NCI-H1105 treated with DMSO at 0.1 percent for 48 hours (cell line): ENCODE measurements around the gene ITGA6.

Source experiments
- DNase-seq: peaks from one replicate; lab custom pipeline; 2025; lab: John Stamatoyannopoulos, UW

ITGA6 gene

DNA sequence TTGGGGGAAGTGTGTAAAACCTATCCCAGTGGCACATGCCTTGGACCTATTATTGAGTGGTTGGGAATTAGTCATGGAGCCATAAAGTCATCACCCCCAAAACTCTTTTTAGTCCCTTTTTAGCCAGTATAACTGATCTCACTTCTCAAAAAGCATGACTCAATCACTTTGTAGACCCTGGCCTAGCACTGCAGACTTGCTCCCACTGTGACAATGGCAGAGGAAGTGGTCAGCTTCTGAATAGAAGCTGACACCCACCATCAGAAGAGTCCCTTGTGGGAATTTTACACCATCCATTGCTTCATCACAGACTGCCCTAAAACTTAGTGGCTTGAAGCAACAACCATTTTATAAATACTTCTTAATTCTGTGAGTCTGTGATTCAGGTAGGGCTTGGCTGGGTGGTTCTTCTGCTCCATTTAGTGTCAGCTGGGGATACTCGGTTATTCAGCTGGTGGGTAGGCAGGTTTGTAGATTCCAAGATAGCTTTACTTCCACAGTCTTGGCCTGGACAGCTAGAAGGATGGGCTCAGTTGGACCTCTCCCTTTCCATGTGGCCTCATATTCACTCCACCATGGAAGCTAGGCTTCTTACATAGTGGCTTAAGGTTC lies 10.8 kb upstream of the ITGA6 start:
- no peak for DNase-seq

DNA sequence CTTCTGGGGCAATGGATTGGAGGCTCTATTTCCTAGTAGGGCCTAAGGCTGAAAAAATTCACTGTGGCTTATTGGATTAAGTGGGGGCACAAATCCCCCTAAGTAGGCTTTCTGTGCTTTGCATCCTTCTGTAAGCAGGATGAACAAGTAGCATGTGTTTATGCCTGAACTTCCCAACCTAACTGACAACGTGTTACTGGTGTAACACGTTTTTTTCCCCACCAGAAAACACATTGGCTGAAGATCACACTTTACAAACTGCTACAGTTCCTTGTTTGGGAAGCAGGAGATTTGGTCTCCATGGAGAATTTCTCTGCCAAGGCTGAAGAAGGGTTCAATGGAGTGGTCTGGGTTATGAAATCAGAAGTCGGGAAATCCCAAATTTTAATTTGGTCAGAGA lies 7.2 kb upstream of the ITGA6 start:
- no peak for DNase-seq

DNA sequence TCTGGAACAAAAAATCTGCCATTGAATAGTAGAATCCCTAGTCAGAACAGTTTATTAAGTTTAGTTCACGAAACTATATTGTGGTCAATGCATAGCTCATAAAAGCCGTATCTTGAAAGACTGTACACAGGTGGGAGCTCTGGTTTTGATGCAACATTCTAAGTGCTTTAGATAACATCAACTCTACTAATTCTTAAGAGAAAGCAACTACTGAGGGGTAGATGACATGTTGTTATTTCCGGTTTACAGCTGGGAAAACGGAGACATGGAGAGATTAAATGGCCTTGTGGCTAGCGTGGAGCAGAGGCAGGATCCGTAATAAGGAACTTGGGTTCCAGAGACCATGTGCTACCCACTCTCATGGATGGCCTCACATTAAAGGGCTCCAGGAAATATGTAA lies 4.2 kb upstream of the ITGA6 start:
- no peak for DNase-seq

DNA sequence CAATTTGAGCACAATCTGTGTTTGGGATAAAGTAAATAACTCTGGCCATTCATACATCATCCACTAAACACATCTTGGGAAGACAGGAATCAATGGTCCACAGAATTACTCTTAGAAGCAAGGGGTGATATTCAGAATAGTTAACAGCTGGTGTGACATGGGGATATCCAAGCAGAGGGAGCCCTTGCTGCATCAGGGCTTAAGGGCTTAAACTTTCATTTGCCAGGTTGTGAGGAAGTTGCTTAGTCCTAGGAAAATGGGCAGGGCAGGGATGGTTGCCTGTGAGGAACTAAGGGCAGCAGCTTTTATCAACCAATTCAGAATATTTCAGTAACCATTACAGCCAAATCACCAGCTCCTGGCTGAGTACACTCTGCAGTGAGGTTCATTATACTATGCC lies 2.0 kb upstream of the ITGA6 start:
- no peak for DNase-seq

DNA sequence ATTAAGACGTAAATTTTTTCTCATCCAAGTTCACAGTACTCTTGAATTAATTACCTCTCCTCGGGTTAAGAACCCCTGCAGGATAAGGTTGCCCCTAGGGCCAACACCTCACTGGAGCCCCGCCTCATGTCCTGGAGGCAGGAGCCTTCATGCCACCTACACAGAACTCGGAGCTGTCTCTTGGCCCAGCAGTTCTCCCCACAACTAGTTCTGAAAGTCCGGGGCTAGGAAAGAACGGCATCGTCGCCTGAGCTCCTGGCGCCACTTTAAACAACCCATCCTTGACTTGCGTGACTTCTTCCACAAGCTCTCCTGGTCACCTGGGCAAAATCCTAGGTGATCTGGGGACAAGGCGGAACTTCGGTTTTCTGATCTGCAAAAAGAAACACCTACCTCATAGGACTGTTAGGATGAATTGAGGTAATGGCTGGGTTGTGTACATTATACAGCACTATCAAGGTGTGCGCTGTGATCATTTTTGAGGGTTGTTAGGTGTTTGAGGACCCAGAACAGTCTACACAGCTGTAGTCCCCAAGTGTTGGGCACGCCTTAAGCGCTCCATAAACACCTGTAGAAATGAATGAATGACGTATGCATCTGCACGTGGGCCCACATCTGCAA lies 641 bp upstream of the ITGA6 start:
- DNase-seq = no peak

DNA sequence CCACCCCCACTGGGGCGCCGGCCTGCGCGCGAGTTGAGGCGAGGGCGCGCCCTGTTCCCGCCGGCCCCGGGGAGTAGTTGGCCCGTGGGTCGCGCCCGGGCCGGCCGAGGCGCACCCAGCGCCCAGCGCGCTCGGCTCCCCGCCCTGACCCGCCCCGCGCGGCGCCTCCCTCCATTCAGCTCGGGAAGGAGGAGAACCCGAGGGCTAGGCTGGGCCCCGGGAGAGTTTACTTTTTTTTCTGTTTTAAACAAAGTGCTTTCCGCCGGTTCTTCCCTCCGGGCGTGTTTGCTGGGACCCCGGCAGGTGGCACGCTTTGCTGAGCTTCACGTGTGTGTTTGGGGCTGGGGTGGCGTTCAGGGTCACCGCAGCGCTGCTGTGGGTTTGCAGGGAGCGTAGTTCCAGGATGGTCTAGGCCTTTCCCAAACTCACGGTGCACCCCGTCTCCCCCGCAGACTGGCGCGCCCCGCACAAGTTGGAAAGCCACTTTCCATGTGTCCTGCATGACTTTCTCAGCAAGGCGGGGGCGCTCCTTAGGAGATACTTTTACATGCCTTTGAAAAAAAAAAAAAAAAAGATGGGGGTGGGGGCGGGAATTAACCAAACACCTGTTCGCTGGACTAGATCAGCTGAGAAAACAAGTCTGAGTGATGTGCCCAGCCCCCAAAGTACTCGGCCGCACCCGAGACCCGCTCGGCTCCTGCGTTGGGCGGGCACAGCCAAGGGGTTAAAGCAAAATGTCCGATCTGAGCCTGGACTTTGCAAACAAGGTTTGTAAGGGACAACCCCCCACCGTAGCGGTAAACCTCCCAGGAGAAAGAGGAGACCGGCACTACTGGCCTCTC lies 825 bp downstream of the ITGA6 start:
- DNase-seq = peak; percentile 63

DNA sequence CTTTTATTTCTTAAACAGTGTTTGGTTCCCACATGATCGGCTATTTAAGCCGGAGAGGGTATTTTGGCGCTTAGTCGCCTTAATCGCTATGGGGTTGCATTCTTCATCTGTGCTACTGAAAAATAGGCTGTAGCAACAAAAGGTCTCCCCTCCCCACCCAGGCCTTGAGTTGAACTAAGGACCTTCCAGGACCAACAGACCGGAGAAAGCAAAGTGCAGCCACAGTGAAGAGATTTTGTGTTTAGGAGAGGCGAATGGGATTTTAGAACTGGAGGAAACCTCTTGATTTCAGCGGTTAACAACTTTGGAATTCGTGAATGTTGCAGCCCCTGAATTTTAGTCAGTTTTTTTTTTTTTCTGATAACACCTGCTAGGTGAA lies 1.4 kb downstream of the ITGA6 start:
- peak; percentile 50 for DNase-seq

DNA sequence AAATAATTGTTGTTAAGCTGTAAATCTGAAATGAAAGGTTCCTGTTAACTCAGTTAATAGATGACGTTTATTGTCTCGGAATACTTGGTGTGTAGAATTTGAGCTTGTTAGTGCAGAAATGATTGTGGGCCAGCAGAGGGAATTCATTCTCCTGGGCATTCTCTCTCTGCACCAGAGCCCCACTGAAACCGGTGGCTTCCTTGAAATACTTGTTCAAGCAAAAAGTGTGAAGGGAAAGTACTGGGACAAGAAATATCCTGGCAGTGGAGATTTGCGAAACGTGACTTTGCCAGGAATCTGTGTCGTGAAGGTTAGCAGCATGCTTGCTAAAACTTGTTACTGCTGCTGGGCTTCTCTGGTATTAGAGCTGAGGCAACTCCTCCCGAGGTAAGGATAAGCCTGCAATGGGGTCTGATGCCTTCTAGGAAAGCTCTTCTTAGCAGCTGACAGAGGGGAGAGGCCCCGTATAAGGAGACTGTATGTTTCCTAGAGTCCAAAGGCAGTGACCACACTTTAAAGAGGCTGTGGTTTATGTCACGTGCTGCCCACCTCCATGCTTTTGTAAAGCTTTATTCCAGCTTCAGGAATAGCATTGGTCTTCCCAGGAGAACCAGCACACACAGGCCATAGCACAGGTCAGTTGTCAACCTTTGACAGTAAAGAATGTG lies 2.0 kb downstream of the ITGA6 start:
- DNase-seq = no peak

DNA sequence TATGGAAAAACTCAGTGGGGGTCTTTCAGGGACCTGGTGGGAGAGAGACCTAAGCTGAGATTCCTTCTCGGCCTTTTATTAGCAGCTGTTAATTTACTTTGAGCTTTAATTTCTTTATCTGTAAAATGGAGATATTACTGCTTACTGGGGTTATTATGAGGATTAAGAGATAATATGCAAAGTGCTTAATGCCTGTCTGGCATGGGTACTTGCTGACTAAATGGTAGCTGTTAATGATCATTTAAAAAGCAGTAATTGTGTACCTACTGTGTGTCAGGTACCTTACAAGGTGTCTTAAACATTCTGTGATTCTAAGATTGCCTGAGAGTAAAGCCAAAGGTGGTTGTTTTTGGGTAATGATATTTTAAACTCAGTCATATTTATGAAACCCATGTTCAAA lies 2.6 kb downstream of the ITGA6 start:
- DNase-seq = no peak

DNA sequence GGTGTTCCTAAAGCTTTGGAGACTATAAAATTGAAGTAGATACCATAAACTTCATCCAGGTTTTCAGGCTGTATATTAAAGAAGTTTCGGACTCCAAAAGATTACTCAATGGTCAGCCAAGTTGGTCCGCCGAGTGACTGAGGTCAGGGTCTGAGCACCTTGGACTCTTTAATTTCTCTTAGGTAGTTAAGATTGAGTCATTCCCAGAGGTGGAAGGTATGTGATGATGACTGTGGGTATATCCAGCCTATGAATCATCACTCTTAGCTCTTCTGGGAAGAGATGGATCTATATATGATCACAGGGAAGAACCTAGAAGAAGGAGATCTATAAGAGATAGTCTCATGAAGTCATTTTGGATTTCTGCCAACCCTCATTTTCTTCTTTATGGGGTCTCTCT lies 3.3 kb downstream of the ITGA6 start:
- DNase-seq = no peak

DNA sequence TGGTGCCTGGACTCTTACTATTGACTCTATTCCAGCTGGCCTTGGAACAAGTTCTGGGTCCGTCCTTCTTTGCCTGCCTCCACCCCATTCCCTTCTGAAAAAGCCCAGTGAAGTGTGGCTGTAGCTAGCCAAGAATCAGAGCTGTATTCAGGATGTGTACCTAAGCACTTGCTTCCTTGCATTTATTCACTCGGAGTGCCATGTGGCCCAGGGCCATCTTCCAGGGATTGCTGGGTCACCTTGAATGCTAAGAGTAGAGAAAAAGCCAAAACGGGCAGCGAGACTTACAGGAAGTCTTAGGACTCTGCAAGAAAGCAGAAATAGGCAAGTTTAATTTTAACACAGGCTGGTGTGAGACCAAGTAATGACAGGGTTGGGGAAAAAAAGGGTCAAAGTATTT lies 4.1 kb downstream of the ITGA6 start:
- no peak for DNase-seq

DNA sequence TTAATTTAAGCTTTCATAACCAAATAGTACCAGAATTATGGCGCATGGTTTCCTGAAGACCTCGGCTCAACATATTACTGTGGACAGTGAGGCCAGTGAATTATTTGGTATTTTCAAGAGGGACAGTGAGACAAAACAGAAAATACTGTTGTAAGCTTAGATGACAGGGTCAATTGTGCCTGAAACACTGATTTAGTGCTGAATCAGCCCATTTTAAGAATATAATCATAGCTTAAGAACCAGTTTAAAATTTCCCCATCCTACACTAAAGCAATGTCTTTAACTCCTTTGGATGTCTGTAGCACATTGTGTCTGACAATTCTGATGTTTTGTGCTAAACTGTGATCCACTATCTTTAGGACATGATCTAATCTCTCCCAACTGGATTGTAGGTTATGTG lies 4.6 kb downstream of the ITGA6 start:
- no peak for DNase-seq

DNA sequence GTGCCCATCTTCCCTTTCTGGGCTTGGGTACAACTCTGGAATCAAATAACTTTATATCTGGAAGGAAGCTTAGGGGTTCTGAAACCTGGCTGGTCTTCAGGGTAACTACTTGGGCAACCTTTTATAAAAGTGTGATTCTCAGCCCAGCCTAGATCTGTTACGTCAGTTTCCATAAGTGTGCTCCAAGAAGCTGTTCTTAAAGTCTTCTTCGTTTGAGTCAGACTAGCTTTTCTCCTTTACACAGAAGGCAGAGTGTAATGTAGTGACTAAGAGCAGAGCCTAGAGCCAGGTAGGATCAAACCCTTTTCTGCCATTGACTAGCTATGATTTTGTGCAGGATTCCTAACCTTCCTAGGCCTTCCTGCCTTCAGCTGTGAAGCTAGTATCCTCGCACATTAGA lies 5.8 kb downstream of the ITGA6 start:
- no peak for DNase-seq

DNA sequence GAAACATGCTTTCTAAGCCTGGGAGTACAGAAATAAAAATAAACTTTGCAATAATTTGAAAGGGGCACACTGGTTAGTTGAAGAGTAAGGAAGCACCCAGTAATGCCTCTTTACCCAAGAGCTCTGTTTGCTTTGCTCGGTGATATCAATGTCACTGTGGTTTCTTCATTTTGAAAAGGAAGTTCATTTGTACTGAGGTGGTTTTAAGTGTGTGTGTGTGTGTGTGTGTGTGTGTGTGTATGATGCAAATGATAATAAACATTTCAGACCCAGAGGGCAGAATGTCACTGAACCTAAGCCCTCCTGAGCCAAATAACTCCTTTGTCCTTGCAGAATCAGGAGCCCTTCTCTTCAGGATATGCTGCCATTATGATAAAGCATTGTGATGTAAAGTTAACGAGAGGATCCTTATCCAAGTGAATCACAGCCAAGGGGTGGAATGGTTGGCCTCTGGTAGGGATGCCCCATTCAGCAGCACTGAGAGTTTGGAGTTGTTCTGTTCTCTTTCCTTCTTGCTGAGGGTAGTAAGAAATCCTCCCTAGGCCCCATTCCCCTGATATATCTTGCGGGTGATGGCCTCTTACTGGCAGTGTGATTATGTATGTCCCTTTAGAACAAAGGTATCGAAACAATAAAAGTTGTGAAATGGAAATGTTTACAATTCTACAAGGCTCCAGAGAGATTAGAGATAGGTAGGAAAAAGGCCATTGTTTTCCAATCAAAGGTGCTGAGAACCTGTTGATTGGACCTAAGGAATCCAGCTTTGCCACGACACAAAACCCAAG lies 7.6 kb downstream of the ITGA6 start:
- no peak for DNase-seq

DNA sequence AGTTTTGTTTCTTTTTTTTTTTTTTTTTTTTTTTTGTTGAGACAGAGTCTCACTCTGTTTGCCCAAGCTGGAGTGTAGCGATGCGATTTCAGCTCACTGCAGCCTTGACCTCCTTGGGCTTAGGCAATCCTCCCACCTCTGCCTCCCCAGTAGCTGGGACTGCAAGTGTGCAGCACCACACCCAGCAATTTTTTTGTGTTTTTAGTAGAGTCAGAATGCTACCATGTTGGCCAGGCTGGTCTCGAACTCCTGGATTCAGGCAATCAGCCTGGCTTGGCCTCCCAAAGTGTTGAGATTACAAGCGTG lies 8.2 kb downstream of the ITGA6 start:
- no peak for DNase-seq

DNA sequence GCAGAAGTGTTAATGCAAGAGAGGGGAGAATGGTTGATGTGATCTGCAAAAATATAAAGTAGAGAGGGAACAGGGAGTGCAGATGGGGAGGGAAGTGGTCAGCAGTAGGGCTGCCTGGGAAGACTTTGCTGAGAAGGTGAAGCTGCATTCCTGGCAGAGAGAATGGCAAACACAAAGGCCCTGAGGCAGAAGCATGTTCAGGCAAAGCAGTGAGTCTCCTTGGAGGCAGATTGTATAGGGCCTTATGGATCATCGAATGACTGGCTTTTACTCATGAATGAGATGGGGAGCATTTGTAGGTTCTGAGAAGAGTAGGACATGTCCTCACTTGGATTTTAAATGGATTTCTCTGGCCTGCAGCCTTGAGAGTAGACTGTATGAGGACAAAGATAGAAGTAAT lies 9.5 kb downstream of the ITGA6 start:
- no peak for DNase-seq

DNA sequence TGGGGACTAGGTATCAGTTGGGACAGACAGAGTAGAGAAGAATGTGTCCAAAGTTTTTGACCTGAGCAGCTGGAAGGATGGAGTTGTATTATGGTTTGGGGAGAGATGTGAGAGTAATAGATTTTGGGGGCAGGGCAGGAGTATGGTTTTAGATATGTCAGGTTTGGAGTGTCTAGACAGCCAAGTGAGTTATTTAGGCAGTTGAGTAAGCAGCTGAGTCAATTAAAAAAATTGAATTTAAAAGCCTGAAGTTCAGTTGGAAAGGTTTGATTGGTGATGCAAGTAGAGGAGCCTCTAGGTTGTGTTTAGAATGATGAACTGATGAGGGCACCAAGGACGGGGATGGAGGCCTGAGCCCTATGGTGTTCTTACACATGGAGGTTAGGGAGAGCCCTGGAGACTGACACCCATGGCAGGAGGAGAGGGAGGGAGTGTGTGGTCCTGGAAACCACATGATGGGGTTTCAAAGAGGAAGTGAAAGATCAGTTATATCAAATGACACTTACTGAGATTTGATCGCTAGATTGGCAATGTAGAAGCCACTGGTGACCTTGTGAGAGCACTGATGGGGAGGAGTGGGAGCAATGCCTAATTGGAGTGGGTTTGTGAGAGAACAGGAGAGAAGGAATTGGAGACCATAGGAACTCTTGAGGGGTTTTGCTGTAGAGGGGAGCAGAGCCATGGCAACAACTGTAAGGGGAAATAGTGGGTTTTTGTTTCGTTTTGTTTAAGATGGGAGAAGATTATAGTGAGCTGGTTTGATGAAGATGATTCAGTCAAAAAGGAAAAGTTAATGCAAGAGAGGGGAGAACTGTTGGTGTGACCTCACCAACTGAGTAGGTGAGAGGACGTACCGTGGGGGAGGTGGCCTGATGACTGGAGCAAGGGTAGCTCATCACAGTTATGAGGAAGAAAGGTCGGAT lies 10.3 kb downstream of the ITGA6 start:
- no peak for DNase-seq

DNA sequence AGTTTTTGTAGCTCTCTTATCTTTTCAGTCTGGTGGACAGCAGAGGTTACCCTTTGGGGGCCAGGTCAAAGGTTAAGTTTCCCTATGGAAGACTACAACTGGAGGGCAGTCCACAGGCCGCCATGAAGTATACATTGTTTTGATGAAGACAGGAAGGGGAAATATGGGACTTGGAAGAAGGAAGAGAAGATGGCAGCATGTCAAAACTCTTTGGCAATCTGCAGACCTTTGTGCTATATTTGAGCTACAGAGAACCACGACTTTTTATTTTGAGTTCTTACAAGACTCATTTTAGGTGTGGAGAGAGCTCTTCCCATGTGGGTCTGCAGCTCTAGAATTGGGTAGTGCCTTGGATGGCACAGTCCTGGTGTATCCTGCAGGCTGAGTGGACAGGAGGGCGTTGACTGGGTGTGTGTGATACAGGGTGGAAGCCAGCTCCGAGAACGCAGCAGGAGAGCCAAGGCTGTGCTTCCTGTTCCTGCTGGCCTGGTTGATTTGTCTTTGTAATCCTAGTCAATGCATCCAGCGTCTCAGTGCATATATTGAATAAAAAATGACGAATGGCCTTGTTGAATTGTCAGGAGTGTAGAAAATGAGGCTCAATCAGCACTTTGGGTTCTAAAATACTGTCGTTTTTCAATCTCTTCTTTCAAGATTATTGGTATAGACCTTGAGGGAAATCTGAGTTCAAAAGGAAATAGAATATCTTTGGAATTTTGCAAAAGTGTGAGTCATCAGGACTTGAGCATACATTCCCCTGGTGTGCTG lies 11.5 kb downstream of the ITGA6 start:
- no peak for DNase-seq

DNA sequence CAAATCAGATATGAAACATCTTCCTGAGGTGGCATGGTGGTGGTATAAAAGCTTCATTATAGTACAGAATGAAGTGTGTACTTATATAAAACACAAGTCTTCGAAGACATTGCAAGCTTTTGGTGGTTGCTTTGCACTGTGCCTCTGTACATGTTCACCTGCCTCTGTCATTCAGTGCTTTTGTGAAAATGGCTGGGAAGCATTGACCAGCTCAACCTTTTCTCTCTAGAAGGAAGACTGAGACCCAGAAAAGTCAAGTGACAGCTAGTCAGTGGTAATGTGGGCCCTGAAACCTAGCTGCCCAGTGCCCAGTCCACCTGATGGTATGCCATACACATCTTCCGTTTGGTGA lies 12.1 kb downstream of the ITGA6 start:
- DNase-seq = no peak

DNA sequence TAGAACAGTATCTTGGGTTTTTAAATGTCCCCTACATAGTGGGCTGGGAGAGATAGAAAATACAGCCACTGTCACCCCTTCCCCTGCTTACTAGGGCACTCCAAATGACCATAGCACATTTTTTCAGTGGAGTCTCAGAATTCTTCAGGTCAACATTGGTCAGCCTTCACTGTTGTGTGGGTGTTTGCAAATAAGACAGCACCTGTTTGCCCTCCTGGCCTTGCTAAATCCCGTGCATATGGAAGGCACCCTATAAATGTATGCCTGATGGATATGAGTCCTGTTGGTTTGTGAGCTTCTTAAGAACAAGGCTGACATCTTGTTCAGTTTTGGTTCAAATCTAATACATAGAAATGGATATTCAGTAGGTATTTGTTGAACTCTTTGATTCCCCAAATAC lies 12.5 kb downstream of the ITGA6 start:
- DNase-seq = no peak

DNA sequence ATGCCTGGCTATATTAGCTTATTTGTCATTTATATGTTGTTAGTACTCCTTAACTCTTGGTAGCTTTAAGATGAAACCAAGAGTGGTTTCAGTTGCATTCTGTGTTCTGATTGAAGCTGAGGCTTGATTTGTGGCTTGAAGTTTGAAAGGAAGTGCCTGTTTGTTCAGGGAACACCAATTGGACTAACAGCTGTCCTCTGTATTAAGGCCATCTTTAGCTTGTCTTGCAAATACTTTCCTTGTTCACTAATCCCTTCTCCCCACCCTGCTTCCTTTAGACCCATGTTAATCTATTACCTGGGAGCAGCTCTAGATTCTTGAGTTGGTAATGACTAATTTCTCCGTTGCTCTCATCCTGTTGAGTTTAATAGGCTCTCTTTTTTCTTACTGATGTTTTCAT lies 13.4 kb downstream of the ITGA6 start:
- DNase-seq = no peak
